Smooth muscle cell of the brain vasculature (primary cell): ENCODE measurements around the gene GPR61.

Source experiments
- DNase-seq: peaks from one replicate; pipeline ENCODE4 v3.0.0-alpha.2; 2012; ENCODE audit warnings: low read depth, low spot score

Gene GPR61

GRCh38 chr1:109535481-109535880 lies 4.2 kb upstream of the GPR61 start:
- no peak for DNase-seq

GRCh38 chr1:109535971-109536491 lies 3.6 kb upstream of the GPR61 start:
- no peak for DNase-seq

- no peak for DNase-seq
Observed at GRCh38 chr1:109537450-109538178, 2.1 kb upstream of the GPR61 start.

- DNase-seq, result no peak
Observed at GRCh38 chr1:109538827-109539555, 681 bp upstream of the GPR61 start.

GRCh38 chr1:109541102-109541501 lies 1.4 kb downstream of the GPR61 start:
- DNase-seq, result no peak

- no peak for DNase-seq
Observed at GRCh38 chr1:109542657-109543056, 3.0 kb downstream of the GPR61 start.

- DNase-seq, result no peak
Observed at GRCh38 chr1:109543283-109543987, 3.8 kb downstream of the GPR61 start.

GRCh38 chr1:109543988-109544735 lies 4.5 kb downstream of the GPR61 start:
- no peak for DNase-seq

- peak; percentile 71 for DNase-seq
Observed at GRCh38 chr1:109546311-109547109, 6.8 kb downstream of the GPR61 start.

GRCh38 chr1:109547463-109548320 lies 8.0 kb downstream of the GPR61 start:
- no peak for DNase-seq

GRCh38 chr1:109548321-109549267 lies 8.9 kb downstream of the GPR61 start, which contains the start of gene GNAI3:
GNAI3 (plus strand) TSS chr1:109548615; CDS start chr1:109548721, 106 bp downstream.
- peak; percentile 85 for DNase-seq

- no peak for DNase-seq
Observed at GRCh38 chr1:109556563-109556962, 16.9 kb downstream of the GPR61 start.

GRCh38 chr1:109557520-109557919 lies 17.8 kb downstream of the GPR61 start:
- DNase-seq, result no peak

- DNase-seq, result no peak
Observed at GRCh38 chr1:109559995-109560394, 20.3 kb downstream of the GPR61 start.

GRCh38 chr1:109564194-109564878 lies 24.7 kb downstream of the GPR61 start:
- DNase-seq, result no peak

GRCh38 chr1:109565241-109565640 lies 25.6 kb downstream of the GPR61 start:
- DNase-seq, result no peak

GRCh38 chr1:109566982-109567381 lies 27.3 kb downstream of the GPR61 start:
- DNase-seq, result no peak
